HepG2 (cell line): ENCODE results near the gene ALMS1. TPM values are rescaled to one million over a fixed set of nuclear protein-coding genes. Genes with fewer than 3 reads are reported as not detected.
"Not testable (repeated sequence)": the region's sequence is repeated elsewhere in the genome, so short reads cannot be mapped to it uniquely, and the experiment has no call there.

Source experiments
- ATAC-seq: fragments of 200-7000 bp; cut with Tn5 transposase; 3 replicates; pipeline ENCODE4 v1.9.1; 2020; ENCODE audit warnings: mild to moderate bottlenecking, moderate library complexity
- BruUV-seq: library from RNA; stranded (reverse); fragments of 400-500 nt; replicated peaks from 2 replicates; lab custom pipeline; 2021; lab: Mats Ljungman, UMichigan
- CTCF ChIA-PET: fragments of 300-600 bp; formaldehyde crosslinking; extraction: SDS; loops from one replicate; lab custom pipeline; 2021; ENCODE audit warnings: low total read pairs, inconsistent platforms, low intra/inter-chr PET ratio; lab: Yijun Ruan, JAX
- POLR2A ChIA-PET: fragments of 350-600 bp; sonication (Branson Sonifier 250); formaldehyde crosslinking; loops from one replicate; lab custom pipeline; 2020; ENCODE audit warnings: antibody characterized with exemption, inconsistent platforms; lab: Yijun Ruan, JAX
- DNase-seq: peaks from one replicate; pipeline ENCODE4 v3.0.0-alpha.2; 2015; ENCODE audit warnings: low spot score
- FAIRE-seq: peaks from 3 replicates; lab custom pipeline; 2011; peaks lifted over from hg19 to GRCh38; lab: Jason Lieb, UNC
- H2AFZ ChIP-seq: one replicate; pipeline ENCODE4 v1.6.1; 2011; ENCODE audit warnings: low read length, inconsistent platforms
- H3K27ac ChIP-seq: fragments of 300-600 bp; 3 replicates; pipeline ENCODE4 v1.8.0; 2011; ENCODE audit warnings: mixed run types, mild to moderate bottlenecking, mixed read lengths, low read length, inconsistent platforms; ENCODE audit not compliant: insufficient read depth; ENCODE audit errors: extremely low read length
- H3K27me3 ChIP-seq, 2 experiments: fragments of 200-600 bp in 1 of 2; 2 replicates in 1 of 2; 3 replicates in 1 of 2; pipeline versions ENCODE4 v1.6.0 to v1.8.0; 2011; ENCODE audit warnings: low read length in 2 of 2, mild to moderate bottlenecking in 2 of 2, moderate library complexity in 2 of 2, inconsistent platforms in 1 of 2; ENCODE audit not compliant: insufficient read depth in 2 of 2, control insufficient read depth in 1 of 2
- H3K36me3 ChIP-seq, 2 experiments: fragments of 200-600 bp in 1 of 2; replicated peaks in 1 of 2; 2 replicates in 1 of 2; 3 replicates in 1 of 2; pipeline versions ENCODE4 v1.5.1 to v1.8.0; 2011; ENCODE audit warnings: low read length in 2 of 2, inconsistent platforms in 1 of 2; ENCODE audit not compliant: insufficient read depth in 2 of 2, control insufficient read depth in 1 of 2
- H3K4me1 ChIP-seq: 2 replicates; pipeline ENCODE4 v1.5.1; 2012; ENCODE audit warnings: low read length, inconsistent platforms; ENCODE audit not compliant: insufficient read depth
- H3K4me2 ChIP-seq: 2 replicates; pipeline ENCODE4 v1.6.0; 2011; ENCODE audit warnings: low read depth, low read length, inconsistent platforms
- H3K4me3 ChIP-seq, 3 experiments: fragments of 200-600 bp in 1 of 3; sonication (generic), shearing (Covaris generic) in 1 of 3; replicated peaks in 1 of 3; 2 replicates each; pipeline ENCODE4 v1.5.1; 2011 to 2016; ENCODE audit warnings: low read length in 3 of 3, inconsistent platforms in 2 of 3, low read depth in 2 of 3, mild to moderate bottlenecking in 2 of 3, control low read depth in 1 of 3, mixed read lengths in 1 of 3; ENCODE audit not compliant: insufficient read depth in 1 of 3
- H3K79me2 ChIP-seq: one replicate; pipeline ENCODE4 v1.6.1; 2011; ENCODE audit warnings: low read length, inconsistent platforms; ENCODE audit not compliant: insufficient read depth
- H3K9ac ChIP-seq: 2 replicates; pipeline ENCODE4 v1.6.0; 2011; ENCODE audit warnings: mild to moderate bottlenecking, low read depth, low read length, inconsistent platforms; ENCODE audit not compliant: insufficient read depth
- H3K9me3 ChIP-seq: 2 replicates; pipeline ENCODE4 v1.5.1; 2012; ENCODE audit warnings: mild to moderate bottlenecking, low read length
- H4K20me1 ChIP-seq: 2 replicates; pipeline ENCODE4 v1.6.0; 2011; ENCODE audit warnings: inconsistent platforms, mild to moderate bottlenecking, low read length, moderate library complexity; ENCODE audit not compliant: insufficient read depth
- CEBPB ChIP-seq: IDR thresholded peaks from 2 replicates; pipeline ENCODE4 v1.6.1; 2011; ENCODE audit warnings: low read depth, low read length, improper control_type of control experiment, borderline replicate concordance
- SMYD3 ChIP-seq: sonication (generic); formaldehyde crosslinking; IDR thresholded peaks from 2 replicates; pipeline ENCODE4 v1.8.1; 2023; ENCODE audit warnings: mild to moderate bottlenecking, missing genetic modification reagents
- WGBS: methylation state at CpG from one replicate; pipeline ENCODE4 v1.1.6; 2017; ENCODE audit warnings: low lambda C conversion rate; 5-methylcytosine and 5-hydroxymethylcytosine counted together
- in situ Hi-C: cut with HindIII; loops from 2 replicates; pipeline ENCODE4 v1.10.0; 2017; ENCODE audit warnings: low pct_unique_long_range_greater_than_20kb; ENCODE audit not compliant: extremely low pct_ligation_motif_present
- intact Hi-C: fragments of 100-400 bp; cut with micrococcal nuclease; formaldehyde crosslinking; loops from one replicate; pipeline ENCODE4 v1.10.0; 2022; ENCODE audit not compliant: unreplicated experiment
- polyA plus RNA-seq, 8 experiments: library from polyadenylated mRNA; depleted of rRNA in 3 of 8; stranded (reverse) in 7 of 8; unstranded in 1 of 8; fragments of >200 nt; fragmentation: Illumina TruSeq in 4 of 8; extraction: Trizol in 4 of 8; gene quantifications; 2 replicates each; pipeline versions ENCODE4 v1.2.1 to v1.2.3, GENCODE V29; 2011 to 2016; ENCODE audit warnings: low read depth in 4 of 8, missing spikeins in 1 of 8, mixed read lengths in 1 of 8; ENCODE audit not compliant: insufficient read depth in 1 of 8
- total RNA-seq, 5 experiments: library from RNA; depleted of rRNA; stranded (reverse); fragments of >200 nt; fragmentation: Illumina TruSeq; extraction: Trizol; gene quantifications; 2 replicates each; pipeline ENCODE4 v1.2.3, GENCODE V29; 2016; ENCODE audit warnings: low read depth in 1 of 5

The ALMS1 gene
- total and polyA plus RNA-seq, 2 of the 13 experiments (the other 11 are each of a cell fraction or from before 2014, with no cell fraction given) = 12.9 to 21.2 TPM

DNA sequence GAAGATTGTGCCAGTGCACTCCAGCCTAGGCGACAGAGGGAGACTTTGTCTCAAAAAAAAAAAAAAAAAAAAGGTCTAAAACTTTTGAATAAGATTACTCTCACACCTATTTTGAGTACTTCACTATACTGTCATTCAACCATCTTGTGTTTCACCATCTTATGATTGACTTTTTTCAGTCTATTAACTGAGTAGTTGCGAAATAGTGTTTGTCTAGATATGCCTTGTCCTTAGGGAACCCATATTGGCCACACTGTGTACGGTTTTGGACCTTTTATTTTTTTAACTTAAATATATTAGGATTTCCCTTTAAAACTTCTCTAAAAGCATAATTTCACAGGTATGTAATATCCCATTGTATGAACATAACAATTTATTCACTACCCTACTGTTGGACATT lies 72.3 kb downstream of the ALMS1 start:
- peak; percentile 83 for TF ChIP-seq CEBPB
- no peak for TF ChIP-seq SMYD3
- ATAC-seq = no peak
- in situ Hi-C loops = no loop called here

DNA sequence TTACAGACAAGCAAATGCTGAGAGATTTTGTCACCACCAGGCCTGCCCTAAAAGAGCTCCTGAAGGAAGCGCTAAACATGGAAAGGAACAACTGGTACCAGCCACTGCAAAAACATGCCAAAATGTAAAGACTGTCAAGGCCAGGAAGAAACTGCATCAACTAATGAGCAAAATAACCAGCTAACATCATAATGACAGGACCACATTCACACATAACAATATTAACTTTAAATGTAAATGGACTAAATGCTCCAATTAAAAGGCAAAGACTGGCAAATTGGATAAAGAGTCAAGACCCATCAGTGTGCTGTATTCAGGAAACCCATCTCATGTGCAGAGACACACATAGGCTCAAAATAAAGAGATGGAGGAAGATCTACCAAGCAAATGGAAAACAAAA lies 76.8 kb downstream of the ALMS1 start:
- POLR2A ChIA-PET = not testable (repeated sequence)

More for the DNA sequence above, 72.3 kb downstream of the ALMS1 start:
- intact Hi-C loops = no loop called here
- no peak for FAIRE-seq
- H3K9me3 ChIP-seq = peaks cover 6% of the 10 kb centered on the region; the same call in 1 of the 2 replicates
- POLR2A ChIA-PET = no interaction called here
- H3K79me2 ChIP-seq = no peaks in the 10 kb centered on the region
- no TSS peak for BruUV-seq
- H3K27ac ChIP-seq = no peak overlapping the region
- H2AFZ ChIP-seq = no peak overlapping the region
- no peaks in the 10 kb centered on the region for H3K27me3 ChIP-seq
- H4K20me1 ChIP-seq = no peaks in the 10 kb centered on the region
- no peak for DNase-seq
- WGBS = 93% methylated on average over 3 of the region's 3 CpGs
- H3K4me2 ChIP-seq = no peak overlapping the region
- no peaks in the 10 kb centered on the region for H3K4me1 ChIP-seq
- H3K36me3 ChIP-seq = peaks cover 0 to 8% of the 10 kb centered on the region in 2 experiments; a peak in 3 of 5 replicates
- H3K4me3 ChIP-seq = no peak overlapping the region
- H3K9ac ChIP-seq = no peak overlapping the region
- CTCF ChIA-PET = no interaction called here

More for the DNA sequence above, 76.8 kb downstream of the ALMS1 start:
- H3K27me3 ChIP-seq, ATAC-seq, DNase-seq, H3K9me3 ChIP-seq, H3K27ac ChIP-seq, H2AFZ ChIP-seq, H3K4me3 ChIP-seq, intact Hi-C loops, H3K4me2 ChIP-seq, in situ Hi-C loops, H3K4me1 ChIP-seq, FAIRE-seq, H3K36me3 ChIP-seq, BruUV-seq, H3K79me2 ChIP-seq, H4K20me1 ChIP-seq, H3K9ac ChIP-seq, CTCF ChIA-PET: not testable (repeated sequence)
- WGBS = 96% methylated on average over 1 of the region's 1 CpG
